Mucosa of descending colon (tissue), 3 donors: ENCODE measurements around the gene DEPDC1B. TPM values are rescaled to one million over a fixed set of nuclear protein-coding genes. Genes with fewer than 3 reads are reported as not detected.
"Not testable (repeated sequence)": the region's sequence is repeated elsewhere in the genome, so short reads cannot be mapped to it uniquely, and the experiment has no call there.

Source experiments
- ATAC-seq: fragments of 200-7000 bp; cut with Tn5 transposase; one replicate; pipeline ENCODE4 v1.9.1; 2020; ENCODE audit warnings: mild to moderate bottlenecking, moderate library complexity
- DNase-seq, 3 donors: peaks; one replicate each; pipeline ENCODE4 v3.0.0-alpha.2; 2020
- H3K36me3 ChIP-seq: fragments of 200-600 bp; one replicate; pipeline ENCODE4 v1.8.0; 2021; ENCODE audit warnings: low read depth, mild to moderate bottlenecking
- H3K4me1 ChIP-seq: fragments of 200-600 bp; one replicate; pipeline ENCODE4 v1.8.0; 2021; ENCODE audit warnings: low read depth, mild to moderate bottlenecking
- H3K4me3 ChIP-seq: fragments of 200-600 bp; one replicate; pipeline ENCODE4 v1.8.0; 2021; ENCODE audit warnings: mild to moderate bottlenecking
- H3K9me3 ChIP-seq: fragments of 200-600 bp; one replicate; pipeline ENCODE4 v1.8.0; 2021; ENCODE audit warnings: mild to moderate bottlenecking
- CTCF ChIP-seq: fragments of 200-600 bp; IDR thresholded peaks from one replicate; pipeline ENCODE4 v1.8.0; 2022; ENCODE audit warnings: antibody characterized with exemption, mild to moderate bottlenecking
- intact Hi-C, 2 donors: fragments of 100-400 bp; cut with DNase I in 1 of 2; cut with micrococcal nuclease in 1 of 2; formaldehyde crosslinking; loops; one replicate each; pipeline versions ENCODE4 v1.11.0 to v1.11.1; 2022; cut with DNase I, micrococcal nuclease
- total RNA-seq, 3 donors: library from RNA; stranded (reverse); fragmentation: NEBNext Ultra II Directional in 2 of 3; extraction: Animal tissue kit (Norgen Biotek cat#: 25700) in 2 of 3; gene quantifications; one replicate each; pipeline versions ENCODE4 v1.2.1 to v1.2.4, GENCODE V29; 2021 to 2023
- donor health status: DM: no; HTN: no; CAD: no; lungs with moderate emphysema.
- donor health status: DM: no; HTN: no; CAD: no.
- donor health status: DM: no; HTN: yes; CAD: no.

Gene DEPDC1B
- total RNA-seq, 3 donors from 2014 or later, result 3.4 to 9.8 (median 4.5) TPM

GRCh38 chr5:60718166-60718892 lies 18.4 kb upstream of the DEPDC1B start:
- no peak for TF ChIP-seq CTCF
- H3K4me3 ChIP-seq, result no peak overlapping the region
- H3K4me1 ChIP-seq, result no peaks in the 10 kb centered on the region
- DNase-seq (no peak), ATAC-seq (peak; percentile 54)
- H3K9me3 ChIP-seq, result no peaks in the 10 kb centered on the region
- intact Hi-C loops, result no loop called here
- H3K36me3 ChIP-seq, result no peaks in the 10 kb centered on the region

GRCh38 chr5:60715201-60715928 lies 15.4 kb upstream of the DEPDC1B start:
- ATAC-seq, intact Hi-C loops, H3K4me3 ChIP-seq, DNase-seq, H3K36me3 ChIP-seq, H3K9me3 ChIP-seq, H3K4me1 ChIP-seq: not testable (repeated sequence)

GRCh38 chr5:60712950-60713349 lies 13.0 kb upstream of the DEPDC1B start:
- ATAC-seq (no peak), DNase-seq (no peak)
- TF ChIP-seq CTCF, result no peak
- Histone ChIP-seq H3K4me3 (no peak overlapping the region), H3K9me3 (no peaks in the 10 kb centered on the region), H3K4me1 (no peaks in the 10 kb centered on the region), H3K36me3 (no peaks in the 10 kb centered on the region)
- intact Hi-C loops, result no loop called here

GRCh38 chr5:60711892-60712291 lies 11.9 kb upstream of the DEPDC1B start:
- H3K9me3 ChIP-seq, ATAC-seq, intact Hi-C loops: not testable (repeated sequence)

GRCh38 chr5:60710362-60710761 lies 10.4 kb upstream of the DEPDC1B start:
- Histone ChIP-seq H3K4me1 (no peaks in the 10 kb centered on the region), H3K9me3 (no peaks in the 10 kb centered on the region), H3K36me3 (no peaks in the 10 kb centered on the region), H3K4me3 (no peak overlapping the region)
- DNase-seq, result no peak
- ATAC-seq, result no peak
- no peak for TF ChIP-seq CTCF
- intact Hi-C loops, result no loop called here

More at GRCh38 chr5:60711892-60712291, 11.9 kb upstream of the DEPDC1B start:
- H3K36me3 ChIP-seq, DNase-seq, H3K4me3 ChIP-seq, H3K4me1 ChIP-seq: not testable (repeated sequence)

- Histone ChIP-seq H3K9me3 (no peaks in the 10 kb centered on the region), H3K36me3 (no peaks in the 10 kb centered on the region), H3K4me3 (no peak overlapping the region), H3K4me1 (peaks cover 6% of the 10 kb centered on the region)
- DNase-seq (no peak), ATAC-seq (no peak)
- intact Hi-C loops, result no loop called here
- TF ChIP-seq CTCF, result no peak
These were observed 5.2 kb upstream of the DEPDC1B start for GRCh38 chr5:60705144-60705543.
